Peyer's patch (tissue), 4 donors: ENCODE data around the gene DGKH.

Experiments
- CTCF ChIP-seq, 6 experiments: fragments of 450-650 bp in 4 of 6; fragments of 200-600 bp in 2 of 6; sonication (generic) in 1 of 6; IDR thresholded peaks; one replicate each; pipeline ENCODE4 v1.5.1; 2017 to 2019; ENCODE audit warnings: antibody characterized with exemption in 6 of 6, mild to moderate bottlenecking in 3 of 6, moderate library complexity in 1 of 6
- POLR2A ChIP-seq, 2 donors: fragments of 450-650 bp; IDR thresholded peaks; one replicate each; pipeline ENCODE4 v1.5.1; 2017; ENCODE audit warnings: antibody characterized with exemption in 2 of 2, mild to moderate bottlenecking in 2 of 2, moderate library complexity in 2 of 2

- TF ChIP-seq POLR2A (IDR thresholded peaks at IDR 0.05): no peak
- TF ChIP-seq CTCF (IDR thresholded peaks at IDR 0.05): no peak
These were observed 46.9 kb upstream of the DGKH start for GRCh38 chr13:42001580-42001979.
